ENCODE data around the gene FBRSL1.

The FBRSL1 gene

GRCh38 chr12:132510746-132511477 is 21.0 kb downstream of the FBRSL1 start:
- DNase-seq (ENCODE audit: low read depth in 2 of 2) = no peak

GRCh38 chr12:132511516-132512196 is 21.7 kb downstream of the FBRSL1 start:
- no peak for DNase-seq (ENCODE audit: low read depth in 2 of 2)

- no peak for DNase-seq (ENCODE audit: low read depth in 2 of 2)
Measured at GRCh38 chr12:132512197-132513069, 22.5 kb downstream of the FBRSL1 start.

- DNase-seq (ENCODE audit: low read depth in 2 of 2) = no peak
Measured at GRCh38 chr12:132513070-132513398, 23.1 kb downstream of the FBRSL1 start.

GRCh38 chr12:132513458-132514135 is 23.6 kb downstream of the FBRSL1 start:
- DNase-seq (ENCODE audit: low read depth in 2 of 2) = no peak

- no peak for DNase-seq (ENCODE audit: low read depth in 2 of 2)
Measured at GRCh38 chr12:132514216-132514820, 24.4 kb downstream of the FBRSL1 start.

GRCh38 chr12:132514838-132515237 is 24.9 kb downstream of the FBRSL1 start:
- DNase-seq (ENCODE audit: low read depth in 2 of 2) = no peak

- DNase-seq (ENCODE audit: low read depth in 2 of 2) = no peak
Measured at GRCh38 chr12:132516095-132517012, 26.4 kb downstream of the FBRSL1 start.

GRCh38 chr12:132517013-132517739 is 27.2 kb downstream of the FBRSL1 start:
- DNase-seq (ENCODE audit: low read depth in 2 of 2) = no peak

GRCh38 chr12:132517740-132518100 is 27.8 kb downstream of the FBRSL1 start:
- no peak for DNase-seq (ENCODE audit: low read depth in 2 of 2)

- no peak for DNase-seq (ENCODE audit: low read depth in 2 of 2)
Measured at GRCh38 chr12:132518354-132518992, 28.5 kb downstream of the FBRSL1 start.

- DNase-seq (ENCODE audit: low read depth in 2 of 2) = no peak
Measured at GRCh38 chr12:132520421-132521199, 30.7 kb downstream of the FBRSL1 start.

GRCh38 chr12:132521200-132521580 is 31.2 kb downstream of the FBRSL1 start:
- DNase-seq (ENCODE audit: low read depth in 2 of 2) = no peak

GRCh38 chr12:132521712-132522292 is 31.9 kb downstream of the FBRSL1 start:
- DNase-seq (ENCODE audit: low read depth in 2 of 2) = no peak

- DNase-seq (ENCODE audit: low read depth in 2 of 2) = no peak
Measured at GRCh38 chr12:132522592-132523380, 32.8 kb downstream of the FBRSL1 start.

- peak; percentile 29 to 57 for DNase-seq (ENCODE audit: low read depth in 2 of 2)
Measured at GRCh38 chr12:132523576-132524331, 33.8 kb downstream of the FBRSL1 start.

- DNase-seq (ENCODE audit: low read depth in 2 of 2) = no peak
Measured at GRCh38 chr12:132524405-132524804, 34.5 kb downstream of the FBRSL1 start.
